Neural crest cell (in vitro differentiated cells): Measurements from ENCODE around the gene STXBP4. TPM values are rescaled to one million over a fixed set of nuclear protein-coding genes. Genes with fewer than 3 reads are reported as not detected.

Experiments used
- DNase-seq: peaks from one replicate; pipeline ENCODE4 v3.0.0; 2021; ENCODE audit warnings: low read depth, mixed read lengths, low spot score
- H3K27ac Mint-ChIP-seq: one replicate; pipeline ENCODE4 v1.8.0; 2021; ENCODE audit warnings: mild to moderate bottlenecking, mixed read lengths; ENCODE audit not compliant: unreplicated experiment
- H3K27me3 Mint-ChIP-seq: 2 replicates; pipeline ENCODE4 v1.8.0; 2021; ENCODE audit warnings: low read depth, mild to moderate bottlenecking, mixed read lengths
- H3K36me3 Mint-ChIP-seq: 2 replicates; pipeline ENCODE4 v1.8.0; 2021; ENCODE audit warnings: low read depth, mild to moderate bottlenecking, mixed read lengths
- H3K4me1 Mint-ChIP-seq: 2 replicates; pipeline ENCODE4 v1.8.0; 2021; ENCODE audit warnings: mixed read lengths
- H3K4me3 Mint-ChIP-seq: one replicate; pipeline ENCODE4 v1.8.0; 2021; ENCODE audit warnings: mild to moderate bottlenecking, mixed read lengths
- H3K9me3 Mint-ChIP-seq: 2 replicates; pipeline ENCODE4 v1.8.0; 2021; ENCODE audit warnings: mixed read lengths
- CTCF ChIP-seq: fragments of 200-600 bp; sonication (generic); conservative IDR thresholded peaks from 2 replicates; pipeline ENCODE4 v1.5.0; 2021; ENCODE audit warnings: antibody characterized with exemption, mild to moderate bottlenecking
- long read RNA-seq: library from polyadenylated mRNA; unstranded; transcript quantifications from one replicate; pipeline ENCODE4 v2.0.0, GENCODE V29; 2020
- total RNA-seq: library from RNA; stranded (reverse); gene quantifications from 2 replicates; pipeline ENCODE4 v1.2.1, GENCODE V29; 2021

Gene STXBP4
- total RNA-seq = 31.1 and 32.7 TPM in 2 replicates
- long read RNA-seq, full-length matches to known transcripts = 5 of 47 reads
- long read RNA-seq, partial matches to known transcripts = 22 of 47 reads
- long read RNA-seq, other reads (novel, unspliced or antisense) = 20 of 47 reads

GRCh38 chr17:54968262-54968987, at the start of gene STXBP4, which contains the start of gene COX11:
TSS of gene STXBP4 (plus strand) at chr17:54968765. CDS start at chr17:54986220, 17,455 bp downstream.
TSS of gene COX11 (minus strand) at chr17:54968654. CDS start at chr17:54968646, 8 bp downstream.
- peak; percentile 56 for TF ChIP-seq CTCF
- H3K36me3 Mint-ChIP-seq = peaks cover 12% of the 10 kb centered on the region
- H3K4me1 Mint-ChIP-seq = peaks cover 25% of the 10 kb centered on the region
- peak; percentile 88 for DNase-seq
- H3K4me3 Mint-ChIP-seq = no peak within 1 kb of the TSS
- H3K27me3 Mint-ChIP-seq = no peaks in the 10 kb centered on the region
- H3K9me3 Mint-ChIP-seq = no peaks in the 10 kb centered on the region
- no peak within 1 kb of the TSS for H3K27ac Mint-ChIP-seq

- Mint-ChIP-seq H3K36me3 (peaks cover 53% of the 10 kb centered on the region), H3K27ac (no peak overlapping the region), H3K4me1 (no peaks in the 10 kb centered on the region), H3K27me3 (no peaks in the 10 kb centered on the region), H3K9me3 (peaks cover 12% of the 10 kb centered on the region), H3K4me3 (no peak overlapping the region)
- no peak for TF ChIP-seq CTCF
- no peak for DNase-seq
These were observed 49.1 kb upstream of the STXBP4 start for GRCh38 chr17:54919425-54919824.

- no peak for TF ChIP-seq CTCF
- no peak overlapping the region for H3K4me3 Mint-ChIP-seq
- H3K4me1 Mint-ChIP-seq = no peaks in the 10 kb centered on the region
- peaks cover 40% of the 10 kb centered on the region for H3K36me3 Mint-ChIP-seq
- H3K27me3 Mint-ChIP-seq = no peaks in the 10 kb centered on the region
- DNase-seq = no peak
- no peak overlapping the region for H3K27ac Mint-ChIP-seq
- H3K9me3 Mint-ChIP-seq = peaks cover 12% of the 10 kb centered on the region
These were observed 47.7 kb upstream of the STXBP4 start for GRCh38 chr17:54920819-54921218.

- no peak for DNase-seq
- Mint-ChIP-seq H3K4me3 (no peak overlapping the region), H3K4me1 (no peaks in the 10 kb centered on the region), H3K9me3 (no peaks in the 10 kb centered on the region), H3K27ac (no peak overlapping the region), H3K36me3 (peaks cover 22% of the 10 kb centered on the region), H3K27me3 (no peaks in the 10 kb centered on the region)
- no peak for TF ChIP-seq CTCF
These were observed 44.2 kb upstream of the STXBP4 start for GRCh38 chr17:54924405-54924804.

- DNase-seq = no peak
- no peaks in the 10 kb centered on the region for H3K27me3 Mint-ChIP-seq
- peaks cover 25% of the 10 kb centered on the region for H3K36me3 Mint-ChIP-seq
- H3K9me3 Mint-ChIP-seq = no peaks in the 10 kb centered on the region
- TF ChIP-seq CTCF = no peak
- no peak overlapping the region for H3K27ac Mint-ChIP-seq
- H3K4me1 Mint-ChIP-seq = no peaks in the 10 kb centered on the region
- no peak overlapping the region for H3K4me3 Mint-ChIP-seq
These were observed 41.0 kb upstream of the STXBP4 start for GRCh38 chr17:54927525-54927924.
